Body of pancreas (tissue), 4 donors: ENCODE data around the gene FNDC3B.

Experiments used
- POLR2A ChIP-seq, 3 donors: fragments of 450-650 bp; IDR thresholded peaks; one replicate each; pipeline ENCODE4 v1.6.1; 2016; ENCODE audit warnings: antibody characterized with exemption in 3 of 3, mild to moderate bottlenecking in 2 of 3
- TF ChIP-seq, protein P1 (sequence below), 7 experiments: fragments of 450-650 bp in 4 of 7; fragments of 200-600 bp in 3 of 7; sonication (generic) in 3 of 7; IDR thresholded peaks; one replicate each; pipeline ENCODE4 v1.5.1; 2016 to 2019; ENCODE audit warnings: antibody characterized with exemption in 7 of 7

DNA sequence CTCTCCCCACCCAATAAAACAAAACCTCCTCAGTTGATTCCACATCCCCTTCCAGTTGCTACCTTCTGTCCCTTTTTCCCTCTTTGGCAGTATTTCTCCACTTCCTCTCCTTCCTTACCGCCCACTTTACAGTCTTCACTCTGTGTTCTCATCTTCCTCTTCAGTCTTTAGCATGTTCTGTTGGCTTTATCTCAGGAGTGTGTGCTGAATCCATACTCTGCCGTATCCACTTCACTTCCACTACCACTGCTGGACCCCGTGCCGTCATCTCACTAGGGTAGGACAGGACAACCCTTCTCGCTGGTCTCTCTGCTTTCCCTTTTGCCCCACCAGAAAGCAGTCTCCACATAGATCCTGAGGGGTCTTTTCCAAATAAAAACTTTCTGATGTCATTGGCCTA, 74.3 kb downstream of the FNDC3B start:
- no peak for TF ChIP-seq POLR2A (IDR thresholded peaks at IDR 0.05)
- TF ChIP-seq, protein P1, sequence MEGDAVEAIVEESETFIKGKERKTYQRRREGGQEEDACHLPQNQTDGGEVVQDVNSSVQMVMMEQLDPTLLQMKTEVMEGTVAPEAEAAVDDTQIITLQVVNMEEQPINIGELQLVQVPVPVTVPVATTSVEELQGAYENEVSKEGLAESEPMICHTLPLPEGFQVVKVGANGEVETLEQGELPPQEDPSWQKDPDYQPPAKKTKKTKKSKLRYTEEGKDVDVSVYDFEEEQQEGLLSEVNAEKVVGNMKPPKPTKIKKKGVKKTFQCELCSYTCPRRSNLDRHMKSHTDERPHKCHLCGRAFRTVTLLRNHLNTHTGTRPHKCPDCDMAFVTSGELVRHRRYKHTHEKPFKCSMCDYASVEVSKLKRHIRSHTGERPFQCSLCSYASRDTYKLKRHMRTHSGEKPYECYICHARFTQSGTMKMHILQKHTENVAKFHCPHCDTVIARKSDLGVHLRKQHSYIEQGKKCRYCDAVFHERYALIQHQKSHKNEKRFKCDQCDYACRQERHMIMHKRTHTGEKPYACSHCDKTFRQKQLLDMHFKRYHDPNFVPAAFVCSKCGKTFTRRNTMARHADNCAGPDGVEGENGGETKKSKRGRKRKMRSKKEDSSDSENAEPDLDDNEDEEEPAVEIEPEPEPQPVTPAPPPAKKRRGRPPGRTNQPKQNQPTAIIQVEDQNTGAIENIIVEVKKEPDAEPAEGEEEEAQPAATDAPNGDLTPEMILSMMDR (IDR thresholded peaks at IDR 0.05) = no peak
